Central memory CD4-positive, alpha-beta T cell (primary cell): ENCODE data around the gene ALG5.

ENCODE experiments used
- DNase-seq: peaks from one replicate; pipeline ENCODE4 v3.0.0; 2022

The ALG5 gene

GRCh38 chr13:36915106-36915505 is 84.0 kb downstream of the ALG5 start:
- no peak for DNase-seq

GRCh38 chr13:36914648-36915047 is 84.5 kb downstream of the ALG5 start:
- DNase-seq, result no peak

GRCh38 chr13:36913463-36913862 is 85.7 kb downstream of the ALG5 start:
- DNase-seq, result no peak

- no peak for DNase-seq
These were observed 86.2 kb downstream of the ALG5 start for GRCh38 chr13:36912973-36913372.

- DNase-seq, result no peak
These were observed 86.8 kb downstream of the ALG5 start for GRCh38 chr13:36912369-36912768.

GRCh38 chr13:36910545-36910944 is 88.6 kb downstream of the ALG5 start:
- DNase-seq, result no peak

- no peak for DNase-seq
These were observed 91.3 kb downstream of the ALG5 start for GRCh38 chr13:36907821-36908220.

- DNase-seq, result no peak
These were observed 91.9 kb downstream of the ALG5 start for GRCh38 chr13:36907266-36907665.

GRCh38 chr13:36905944-36906343 is 93.2 kb downstream of the ALG5 start:
- no peak for DNase-seq

- DNase-seq, result no peak
These were observed 95.1 kb downstream of the ALG5 start for GRCh38 chr13:36903925-36904595.
